ENCODE results near the gene KRTAP19-1.

DNA sequence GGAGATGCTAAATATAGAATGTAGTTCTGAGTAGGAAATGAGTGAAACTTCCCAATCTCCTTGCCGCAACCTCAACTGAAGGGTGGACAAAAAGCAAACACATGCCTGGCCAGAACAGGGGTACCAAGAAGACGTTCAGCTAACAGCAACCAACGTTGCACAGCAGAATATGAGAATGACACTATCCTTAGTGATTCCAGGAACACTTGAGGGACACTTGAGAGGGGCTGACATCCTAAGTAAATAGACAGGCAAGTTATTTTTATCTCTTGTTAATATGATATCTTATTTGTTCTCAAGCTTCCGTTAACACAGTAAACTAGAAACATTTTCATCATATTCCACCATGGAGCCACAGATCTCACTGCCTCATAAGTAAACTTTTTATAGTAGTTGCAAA, 908 bp downstream of the KRTAP19-1 start:
- TF ChIP-seq, protein P1, sequence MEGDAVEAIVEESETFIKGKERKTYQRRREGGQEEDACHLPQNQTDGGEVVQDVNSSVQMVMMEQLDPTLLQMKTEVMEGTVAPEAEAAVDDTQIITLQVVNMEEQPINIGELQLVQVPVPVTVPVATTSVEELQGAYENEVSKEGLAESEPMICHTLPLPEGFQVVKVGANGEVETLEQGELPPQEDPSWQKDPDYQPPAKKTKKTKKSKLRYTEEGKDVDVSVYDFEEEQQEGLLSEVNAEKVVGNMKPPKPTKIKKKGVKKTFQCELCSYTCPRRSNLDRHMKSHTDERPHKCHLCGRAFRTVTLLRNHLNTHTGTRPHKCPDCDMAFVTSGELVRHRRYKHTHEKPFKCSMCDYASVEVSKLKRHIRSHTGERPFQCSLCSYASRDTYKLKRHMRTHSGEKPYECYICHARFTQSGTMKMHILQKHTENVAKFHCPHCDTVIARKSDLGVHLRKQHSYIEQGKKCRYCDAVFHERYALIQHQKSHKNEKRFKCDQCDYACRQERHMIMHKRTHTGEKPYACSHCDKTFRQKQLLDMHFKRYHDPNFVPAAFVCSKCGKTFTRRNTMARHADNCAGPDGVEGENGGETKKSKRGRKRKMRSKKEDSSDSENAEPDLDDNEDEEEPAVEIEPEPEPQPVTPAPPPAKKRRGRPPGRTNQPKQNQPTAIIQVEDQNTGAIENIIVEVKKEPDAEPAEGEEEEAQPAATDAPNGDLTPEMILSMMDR (IDR thresholded peaks at IDR 0.05) = no peak
- TF ChIP-seq POLR2A (IDR thresholded peaks at IDR 0.05) = no peak
